Spinal cord (tissue), 10 donors: ENCODE data around the gene ABCA13. TPM values are rescaled to one million over a fixed set of nuclear protein-coding genes. Genes with fewer than 3 reads are reported as not detected.
A peak's percentile ranks its signal among the peaks of the same experiment; 100 is the strongest.

ENCODE experiments used
- DNase-seq, 6 donors: peaks; one replicate each; pipeline versions ENCODE4 v3.0.0 to v3.0.0-alpha.2; 2013 to 2015; ENCODE audit warnings: low spot score in 6 of 6, low read depth in 4 of 6
- H3K27ac ChIP-seq: one replicate; pipeline ENCODE4 v1.5.1; 2013; ENCODE audit warnings: low read depth, low read length, control low read depth
- H3K27me3 ChIP-seq: one replicate; pipeline ENCODE4 v1.6.1; 2013; ENCODE audit warnings: low read length; ENCODE audit not compliant: control insufficient read depth, insufficient read depth
- H3K36me3 ChIP-seq: one replicate; pipeline ENCODE4 v1.6.1; 2013; ENCODE audit warnings: low read length; ENCODE audit not compliant: control insufficient read depth, insufficient read depth
- H3K4me1 ChIP-seq: one replicate; pipeline ENCODE4 v1.6.1; 2013; ENCODE audit warnings: low read length; ENCODE audit not compliant: control insufficient read depth, insufficient read depth
- H3K4me3 ChIP-seq: one replicate; pipeline ENCODE4 v1.5.1; 2013; ENCODE audit warnings: low read depth, low read length, control low read depth
- H3K9me3 ChIP-seq: one replicate; pipeline ENCODE4 v1.6.1; 2013; ENCODE audit warnings: low read length; ENCODE audit not compliant: control insufficient read depth, insufficient read depth
- WGBS: methylation state at CpG from one replicate; pipeline ENCODE4 v1.1.5; 2013; ENCODE audit warnings: missing lambda C conversion rate; ENCODE audit not compliant: insufficient coverage; 5-methylcytosine and 5-hydroxymethylcytosine counted together
- polyA plus RNA-seq, 2 donors: library from polyadenylated mRNA; unstranded; fragments of 120-200 nt; gene quantifications; one replicate each; pipeline ENCODE4 v1.2.1, GENCODE V29; 2013; ENCODE audit not compliant: insufficient read length in 2 of 2
- total RNA-seq, 2 donors: library from RNA; depleted of rRNA in 1 of 2; stranded (reverse); fragments of 120-200 nt in 1 of 2; fragments of >200 nt in 1 of 2; gene quantifications; one replicate each; pipeline versions ENCODE4 v1.2.3 to v1.2.4, GENCODE V29; 2013 to 2014
- donor health status: healthy.

The ABCA13 gene
- total and polyA plus RNA-seq, 4 donors = 0.33 to 5.8 (median 0.72) TPM

DNA sequence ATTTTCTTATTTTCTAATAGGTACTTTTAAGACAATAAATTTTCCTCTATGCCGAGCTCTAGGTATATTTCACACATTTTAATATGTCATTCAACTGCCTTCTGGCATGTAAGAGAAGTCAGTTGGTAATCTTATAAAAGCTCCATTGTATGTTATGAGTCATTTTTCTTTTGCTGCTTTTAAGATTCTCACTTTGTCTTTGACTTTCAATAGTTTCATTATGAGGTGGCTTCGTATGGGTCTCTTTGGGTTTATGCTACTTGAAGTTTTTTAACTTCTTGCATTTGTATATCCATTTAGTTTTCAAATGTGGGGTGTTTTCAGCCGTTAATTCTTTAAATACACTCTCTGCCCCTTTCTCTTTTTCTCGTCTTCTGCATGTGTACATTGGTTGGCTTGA, 80.5 kb downstream of the ABCA13 start:
- H3K36me3 ChIP-seq = no peaks in the 10 kb centered on the region
- H3K9me3 ChIP-seq = no peaks in the 10 kb centered on the region
- no peak overlapping the region for H3K27ac ChIP-seq
- no peak for DNase-seq
- no peaks in the 10 kb centered on the region for H3K27me3 ChIP-seq
- WGBS = no CpG with 5 or more reads among the region's 4 CpGs
- H3K4me3 ChIP-seq = no peak overlapping the region
- no peaks in the 10 kb centered on the region for H3K4me1 ChIP-seq

DNA sequence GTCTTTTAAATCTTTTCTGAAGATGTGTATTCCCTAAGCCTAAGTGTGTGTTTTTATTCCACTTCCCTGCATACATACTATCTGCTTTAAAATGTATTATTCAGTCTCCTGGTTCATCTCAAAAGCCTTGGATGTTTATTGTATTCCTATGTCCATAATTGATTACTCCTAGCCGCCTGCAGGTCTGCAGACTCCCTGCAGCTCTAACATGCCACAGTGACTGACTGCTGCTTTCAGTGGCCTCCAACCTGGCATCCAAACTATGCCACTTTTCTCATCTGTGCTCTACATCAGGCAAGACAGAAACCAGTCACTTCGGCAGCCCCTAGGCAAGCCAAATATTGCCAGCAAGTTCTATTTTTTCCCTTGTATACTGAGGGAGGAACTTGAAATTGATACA, 81.7 kb downstream of the ABCA13 start:
- Histone ChIP-seq H3K27me3 (no peaks in the 10 kb centered on the region), H3K27ac (no peak overlapping the region), H3K4me3 (no peak overlapping the region), H3K4me1 (no peaks in the 10 kb centered on the region), H3K9me3 (no peaks in the 10 kb centered on the region), H3K36me3 (no peaks in the 10 kb centered on the region)
- DNase-seq = no peak
- 58% methylated on average over 1 of the region's 2 CpGs for WGBS

DNA sequence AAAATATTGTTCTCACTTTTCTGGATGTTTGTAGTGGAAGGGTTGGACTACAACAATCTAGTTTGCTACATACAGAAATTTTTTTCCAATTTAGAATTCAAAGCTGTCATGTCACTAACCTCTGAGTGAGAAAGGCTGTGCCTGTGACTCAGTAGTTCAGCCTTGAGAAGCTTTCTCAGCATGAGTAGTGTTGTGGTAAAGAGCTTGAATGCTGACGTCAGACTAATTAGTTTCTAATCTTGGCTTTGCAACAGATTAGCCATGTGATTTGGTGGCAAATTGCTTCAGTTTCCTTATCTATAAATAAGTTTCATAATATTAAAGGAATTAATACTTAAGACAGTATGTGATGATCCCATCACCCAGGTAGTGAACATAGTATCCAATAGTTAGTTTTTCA, 83.8 kb downstream of the ABCA13 start:
- no peak for DNase-seq
- Histone ChIP-seq H3K9me3 (no peaks in the 10 kb centered on the region), H3K27me3 (no peaks in the 10 kb centered on the region), H3K36me3 (no peaks in the 10 kb centered on the region), H3K4me3 (no peak overlapping the region), H3K4me1 (no peaks in the 10 kb centered on the region), H3K27ac (no peak overlapping the region)
- WGBS = no CpG with 5 or more reads among the region's 1 CpG

DNA sequence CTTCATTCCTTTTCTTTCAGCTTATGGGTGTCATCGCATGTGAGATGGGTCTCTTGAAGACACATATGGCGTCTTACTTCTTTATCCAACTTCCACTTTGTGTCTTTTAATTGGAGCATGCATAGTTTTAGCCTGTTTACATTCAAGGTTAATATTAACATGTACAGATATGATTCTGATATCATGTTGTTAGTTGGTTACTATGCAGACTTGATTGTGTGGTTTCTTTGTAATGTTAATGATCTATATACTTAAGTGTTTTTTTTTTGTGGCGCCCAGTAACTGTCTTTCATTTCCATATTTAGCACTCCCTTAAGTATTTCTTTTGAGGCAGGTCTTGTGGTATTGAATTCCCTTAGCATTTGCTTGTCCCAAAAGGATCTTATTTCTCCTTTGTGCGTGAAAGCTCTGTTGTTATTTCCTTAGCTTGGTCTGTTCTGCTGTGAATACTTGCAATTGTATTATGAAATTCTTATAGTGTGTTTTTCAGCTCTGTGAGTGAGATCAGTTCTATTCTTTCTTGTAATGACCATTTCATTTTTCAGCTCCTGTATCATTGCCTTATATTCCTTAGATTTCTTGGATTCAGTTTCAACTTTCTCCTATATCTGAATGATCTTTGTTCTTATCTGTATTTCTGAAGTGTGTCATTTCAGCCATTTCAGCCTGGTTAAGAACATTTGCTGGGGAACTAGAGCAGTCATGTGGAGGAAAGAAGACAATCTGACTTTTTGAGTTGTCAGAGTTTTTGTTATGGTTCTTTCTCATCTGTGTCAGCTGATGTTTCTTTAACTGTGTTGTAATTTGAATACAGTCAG, 88.4 kb downstream of the ABCA13 start:
- no peak for DNase-seq
- H3K27me3 ChIP-seq = no peaks in the 10 kb centered on the region
- no peak overlapping the region for H3K4me3 ChIP-seq
- H3K36me3 ChIP-seq = no peaks in the 10 kb centered on the region
- peaks cover 2% of the 10 kb centered on the region for H3K9me3 ChIP-seq
- no peak overlapping the region for H3K27ac ChIP-seq
- no CpG with 5 or more reads among the region's 4 CpGs for WGBS
- H3K4me1 ChIP-seq = no peaks in the 10 kb centered on the region

DNA sequence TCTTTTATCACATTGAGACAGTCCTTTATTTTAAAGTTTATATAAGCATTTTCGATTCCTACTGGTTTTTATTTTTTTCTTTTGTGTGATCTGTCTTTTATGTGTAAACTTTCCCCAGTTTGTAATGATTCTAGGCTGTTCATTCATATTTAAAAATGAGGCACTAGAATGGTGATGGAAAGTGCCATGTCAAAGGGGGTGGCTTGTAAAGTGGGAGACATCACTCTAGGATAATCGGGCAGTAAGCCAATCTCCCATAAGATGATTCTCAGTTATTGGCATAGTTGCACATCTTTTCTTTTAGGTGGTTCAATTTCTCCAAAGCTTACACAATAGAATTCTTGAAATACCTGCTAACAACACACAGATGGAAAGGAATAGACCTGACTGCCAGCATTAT, 90.4 kb downstream of the ABCA13 start:
- Histone ChIP-seq H3K27ac (no peak overlapping the region), H3K27me3 (no peaks in the 10 kb centered on the region), H3K9me3 (peaks cover 2% of the 10 kb centered on the region), H3K4me3 (no peak overlapping the region), H3K4me1 (no peaks in the 10 kb centered on the region), H3K36me3 (no peaks in the 10 kb centered on the region)
- no peak for DNase-seq
- no CpG with 5 or more reads among the region's 2 CpGs for WGBS

DNA sequence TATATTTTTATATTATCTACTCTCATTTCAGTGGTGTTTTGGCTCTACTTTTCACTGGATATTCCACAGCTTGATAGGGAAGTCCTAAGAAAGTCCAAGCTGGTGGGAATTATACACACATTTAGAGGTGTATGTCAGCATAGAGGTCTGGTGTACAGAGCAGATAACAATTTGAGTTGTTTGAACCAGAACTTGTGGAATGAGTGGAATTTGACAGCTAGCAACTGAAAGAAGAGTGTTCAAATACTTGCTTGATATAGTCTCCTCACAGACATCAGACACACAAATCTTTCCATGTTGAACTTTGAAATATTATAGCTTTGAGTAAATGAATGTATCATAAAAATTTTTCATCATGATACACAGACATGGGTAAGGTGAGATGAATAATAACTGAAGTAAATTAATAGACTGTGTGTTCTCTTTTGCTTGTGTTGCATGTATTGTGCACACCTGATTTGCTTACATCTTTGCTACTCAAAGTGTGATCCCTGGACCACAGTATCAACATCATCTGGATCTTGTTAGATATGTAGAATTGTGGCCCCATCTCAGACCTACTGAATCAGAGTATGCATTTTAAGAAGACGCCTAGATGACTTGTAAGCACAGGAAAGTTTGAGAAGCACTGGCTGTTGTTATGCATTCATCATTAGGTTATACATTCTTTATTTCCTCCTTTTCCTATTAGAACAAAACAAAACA, 91.5 kb downstream of the ABCA13 start:
- no peak for DNase-seq
- H3K27me3 ChIP-seq = no peaks in the 10 kb centered on the region
- no CpG with 5 or more reads among the region's 1 CpG for WGBS
- peaks cover 2% of the 10 kb centered on the region for H3K9me3 ChIP-seq
- H3K4me3 ChIP-seq = no peak overlapping the region
- H3K4me1 ChIP-seq = no peaks in the 10 kb centered on the region
- H3K27ac ChIP-seq = no peak overlapping the region
- no peaks in the 10 kb centered on the region for H3K36me3 ChIP-seq

DNA sequence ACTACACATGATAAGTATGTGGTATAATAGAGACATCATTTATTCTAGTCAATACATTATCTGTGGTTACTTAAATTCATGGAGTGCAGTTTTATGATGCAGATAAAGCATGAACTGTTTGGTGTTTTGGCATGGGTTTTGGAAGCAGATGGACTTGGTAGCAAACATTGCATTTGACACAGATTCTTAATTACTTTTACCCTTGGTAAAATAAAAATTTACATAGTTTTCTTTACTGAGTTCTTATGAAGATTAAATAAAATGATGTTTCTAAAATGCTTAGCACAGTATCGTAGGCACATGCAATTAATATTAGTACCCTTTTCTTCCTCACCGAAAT, 92.0 kb downstream of the ABCA13 start:
- H3K9me3 ChIP-seq = peaks cover 2% of the 10 kb centered on the region
- H3K36me3 ChIP-seq = no peaks in the 10 kb centered on the region
- peak in 1 of 6 donors; percentile 60 for DNase-seq
- no peaks in the 10 kb centered on the region for H3K4me1 ChIP-seq
- no CpG with 5 or more reads among the region's 2 CpGs for WGBS
- no peak overlapping the region for H3K27ac ChIP-seq
- no peaks in the 10 kb centered on the region for H3K27me3 ChIP-seq
- H3K4me3 ChIP-seq = no peak overlapping the region

DNA sequence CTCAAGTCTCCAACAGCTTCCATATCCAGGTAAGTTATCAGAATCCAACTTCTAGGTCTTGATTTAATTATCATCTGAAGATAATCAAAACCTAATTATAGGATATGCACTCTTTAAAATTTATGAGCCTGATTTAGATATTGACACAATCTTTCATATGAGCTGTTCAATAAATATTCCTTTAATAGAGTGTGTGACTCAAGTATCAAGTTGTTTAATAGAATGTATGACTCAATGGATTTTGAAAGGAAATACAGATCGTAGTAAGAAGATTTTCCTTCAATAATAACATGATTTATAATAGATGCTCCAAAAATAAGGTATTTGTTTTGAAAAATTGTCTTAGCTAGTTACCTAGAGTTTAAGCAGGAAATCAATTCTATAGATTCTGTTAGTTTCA, 97.8 kb downstream of the ABCA13 start:
- Histone ChIP-seq H3K9me3 (peaks cover 2% of the 10 kb centered on the region), H3K27me3 (no peaks in the 10 kb centered on the region), H3K27ac (no peak overlapping the region), H3K4me3 (no peak overlapping the region), H3K4me1 (no peaks in the 10 kb centered on the region), H3K36me3 (no peaks in the 10 kb centered on the region)
- no peak for DNase-seq
- no CpG with 5 or more reads among the region's 1 CpG for WGBS

DNA sequence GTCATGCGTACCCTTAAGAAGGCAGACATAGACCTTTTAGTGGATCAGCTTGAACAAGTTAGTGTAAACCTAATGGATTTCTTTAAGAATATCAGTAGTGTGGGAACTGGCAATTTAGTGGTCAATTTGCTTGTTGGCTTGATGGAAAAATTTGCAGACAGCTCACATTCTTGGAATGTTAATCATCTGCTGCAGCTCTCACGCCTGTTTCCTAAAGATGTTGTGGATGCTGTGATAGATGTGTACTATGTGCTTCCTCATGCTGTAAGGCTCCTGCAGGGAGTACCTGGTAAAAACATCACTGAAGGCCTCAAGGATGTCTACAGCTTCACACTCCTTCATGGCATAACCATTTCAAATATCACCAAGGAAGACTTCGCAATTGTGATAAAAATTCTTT, 103.4 kb downstream of the ABCA13 start:
- Histone ChIP-seq H3K27ac (no peak overlapping the region), H3K4me3 (no peak overlapping the region), H3K36me3 (no peaks in the 10 kb centered on the region), H3K4me1 (no peaks in the 10 kb centered on the region), H3K9me3 (no peaks in the 10 kb centered on the region), H3K27me3 (no peaks in the 10 kb centered on the region)
- WGBS = no CpG with 5 or more reads among the region's 3 CpGs
- no peak for DNase-seq

DNA sequence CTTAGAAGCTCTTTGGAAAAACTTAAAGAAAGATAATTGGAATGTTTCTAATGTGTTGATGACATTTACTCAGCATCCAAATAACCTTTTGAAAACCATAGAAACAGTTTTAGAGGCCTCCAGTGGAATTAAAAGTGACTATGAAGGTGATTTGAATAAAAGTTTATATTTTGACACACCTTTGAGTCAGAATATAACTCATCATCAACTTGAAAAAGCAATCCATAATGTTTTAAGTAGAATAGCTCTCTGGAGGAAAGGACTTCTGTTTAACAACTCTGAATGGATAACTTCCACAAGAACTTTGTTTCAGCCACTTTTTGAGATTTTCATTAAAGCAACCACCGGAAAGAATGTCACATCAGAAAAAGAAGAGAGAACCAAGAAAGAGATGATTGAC, 108.2 kb downstream of the ABCA13 start:
- DNase-seq = no peak
- no CpG with 5 or more reads among the region's 1 CpG for WGBS
- Histone ChIP-seq H3K4me1 (no peaks in the 10 kb centered on the region), H3K36me3 (no peaks in the 10 kb centered on the region), H3K4me3 (no peak overlapping the region), H3K27me3 (no peaks in the 10 kb centered on the region), H3K9me3 (no peaks in the 10 kb centered on the region), H3K27ac (no peak overlapping the region)
